MM.1S (cell line): ENCODE results near the gene ELN.

Experiments used
- DNase-seq: peaks from one replicate; pipeline ENCODE4 v3.0.0-alpha.2; 2015
- H2AFZ ChIP-seq: fragments of 300-600 bp; sonication (generic); 2 replicates; pipeline ENCODE4 v1.6.0; 2016; ENCODE audit warnings: antibody characterized with exemption, low read length
- H3F3A ChIP-seq: fragments of 300-600 bp; sonication (generic); 2 replicates; pipeline ENCODE4 v1.6.1; 2016; ENCODE audit warnings: mild to moderate bottlenecking, antibody characterized with exemption, low read length, moderate library complexity, mixed read lengths; ENCODE audit not compliant: insufficient read depth
- H3K27ac ChIP-seq: fragments of 300-600 bp; sonication (generic); 2 replicates; pipeline ENCODE4 v1.5.1; 2016; ENCODE audit warnings: mild to moderate bottlenecking, low read length
- H3K27me3 ChIP-seq: fragments of 300-600 bp; sonication (generic); replicated peaks from 2 replicates; pipeline ENCODE4 v1.6.0; 2016; ENCODE audit warnings: low read length; ENCODE audit not compliant: insufficient read depth
- H3K36me3 ChIP-seq: fragments of 300-600 bp; sonication (generic); replicated peaks from 2 replicates; pipeline ENCODE4 v1.6.1; 2016; ENCODE audit warnings: mild to moderate bottlenecking, low read length, mixed read lengths; ENCODE audit not compliant: insufficient read depth
- H3K4me1 ChIP-seq: fragments of 300-600 bp; sonication (generic); 2 replicates; pipeline ENCODE4 v1.6.1; 2016; ENCODE audit warnings: low read length, mixed read lengths
- H3K4me2 ChIP-seq: fragments of 300-600 bp; sonication (generic); 2 replicates; pipeline ENCODE4 v1.6.0; 2016; ENCODE audit warnings: low read depth, low read length
- H3K4me3 ChIP-seq: fragments of 300-600 bp; sonication (generic); 2 replicates; pipeline ENCODE4 v1.5.1; 2016; ENCODE audit warnings: low read length, mixed read lengths
- H3K79me2 ChIP-seq: fragments of 300-600 bp; sonication (generic); 2 replicates; pipeline ENCODE4 v1.6.1; 2016; ENCODE audit warnings: mixed run types, low read length, mixed read lengths
- H3K9ac ChIP-seq: fragments of 300-600 bp; sonication (generic); 2 replicates; pipeline ENCODE4 v1.6.1; 2016; ENCODE audit warnings: low read length, mixed read lengths
- H3K9me2 ChIP-seq: fragments of 300-600 bp; sonication (generic); replicated peaks from 2 replicates; pipeline ENCODE4 v1.6.1; 2016; ENCODE audit warnings: mild to moderate bottlenecking, low read length, mixed read lengths; ENCODE audit not compliant: insufficient read depth
- H3K9me3 ChIP-seq: fragments of 300-600 bp; sonication (generic); replicated peaks from 2 replicates; pipeline ENCODE4 v1.6.1; 2016; ENCODE audit warnings: mild to moderate bottlenecking, low read length, mixed read lengths; ENCODE audit not compliant: insufficient read depth
- H4K20me1 ChIP-seq: fragments of 300-600 bp; sonication (generic); 2 replicates; pipeline ENCODE4 v1.6.1; 2016; ENCODE audit warnings: mild to moderate bottlenecking, low read length, moderate library complexity, mixed read lengths; ENCODE audit not compliant: insufficient read depth
- CTCF ChIP-seq: fragments of 300-600 bp; sonication (generic); IDR thresholded peaks from 2 replicates; pipeline ENCODE4 v1.5.1; 2016; ENCODE audit warnings: antibody characterized with exemption, low read length, mixed read lengths
- EZH2 ChIP-seq: fragments of 300-600 bp; sonication (generic); optimal IDR thresholded peaks from 2 replicates; pipeline ENCODE3; 2017; ENCODE audit warnings: low read depth, mild to moderate bottlenecking, antibody characterized with exemption, low read length, mixed read lengths
- EZH2phosphoT487 ChIP-seq: fragments of 300-600 bp; sonication (generic); IDR thresholded peaks from 2 replicates; pipeline ENCODE4 v1.6.1; 2018; ENCODE audit warnings: antibody characterized with exemption, low read length

ELN gene

GRCh38 chr7:74002474-74003017 lies 25.4 kb upstream of the ELN start:
- peaks cover 14% of the 10 kb centered on the region for H3K4me1 ChIP-seq
- H3K9me3 ChIP-seq: no peaks in the 10 kb centered on the region
- no peaks in the 10 kb centered on the region for H3K27me3 ChIP-seq
- H3K9me2 ChIP-seq: no peaks in the 10 kb centered on the region
- no peaks in the 10 kb centered on the region for H4K20me1 ChIP-seq
- 0 out of 2 replicates have a peak, but pooled peaks cover 6% of the 10 kb centered on the region for H3F3A ChIP-seq
- peak overlapping the region; percentile 94 for H2AFZ ChIP-seq
- peak overlapping the region; percentile 68; the same call in 1 of the 2 replicates for H3K4me2 ChIP-seq
- no peaks in the 10 kb centered on the region for H3K36me3 ChIP-seq
- H3K27ac ChIP-seq: peak overlapping the region; percentile 48; the same call in 1 of the 2 replicates
- peak overlapping the region; percentile 26; the same call in 1 of the 2 replicates for H3K9ac ChIP-seq
- H3K79me2 ChIP-seq: no peaks in the 10 kb centered on the region
- TF ChIP-seq EZH2 (no peak), CTCF (no peak), EZH2phosphoT487 (no peak)
- DNase-seq: peak; percentile 63
- H3K4me3 ChIP-seq: peak overlapping the region; percentile 20; the same call in 1 of the 2 replicates

- no peak for DNase-seq
- Histone ChIP-seq H4K20me1 (no peaks in the 10 kb centered on the region), H3K4me3 (no peak overlapping the region), H3K4me1 (peaks cover 14% of the 10 kb centered on the region), H3K9me2 (no peaks in the 10 kb centered on the region), H3K27ac (no peak overlapping the region), H2AFZ (no peak overlapping the region), H3K9me3 (no peaks in the 10 kb centered on the region), H3K4me2 (no peak overlapping the region), H3K27me3 (no peaks in the 10 kb centered on the region), H3F3A (0 out of 2 replicates have a peak, but pooled peaks cover 6% of the 10 kb centered on the region), H3K36me3 (no peaks in the 10 kb centered on the region), H3K9ac (no peak overlapping the region), H3K79me2 (no peaks in the 10 kb centered on the region)
- TF ChIP-seq EZH2phosphoT487 (no peak), CTCF (no peak)
Observed at GRCh38 chr7:74003621-74004020, 24.4 kb upstream of the ELN start.

- no peak for DNase-seq
- Histone ChIP-seq H3K9me2 (no peaks in the 10 kb centered on the region), H3K79me2 (no peaks in the 10 kb centered on the region), H3K27me3 (no peaks in the 10 kb centered on the region), H3K36me3 (no peaks in the 10 kb centered on the region), H4K20me1 (no peaks in the 10 kb centered on the region), H3K4me1 (peaks cover 14% of the 10 kb centered on the region), H3K27ac (no peak overlapping the region), H3F3A (0 out of 2 replicates have a peak, but pooled peaks cover 6% of the 10 kb centered on the region), H3K9me3 (no peaks in the 10 kb centered on the region), H2AFZ (no peak overlapping the region), H3K4me3 (no peak overlapping the region), H3K4me2 (no peak overlapping the region), H3K9ac (no peak overlapping the region)
- TF ChIP-seq EZH2 (no peak), CTCF (no peak), EZH2phosphoT487 (no peak)
Observed at GRCh38 chr7:74006032-74006431, 21.9 kb upstream of the ELN start.
